GM19023 (cell line): ENCODE data around the gene GPC6.

ENCODE experiments used
- ATAC-seq: cut with Tn5 transposase; IDR thresholded peaks from one replicate; pipeline ENCODE4 v1.9.1; 2021; ENCODE audit warnings: mild to moderate bottlenecking, moderate library complexity; ENCODE audit not compliant: unreplicated experiment

The GPC6 gene

GRCh38 chr13:93558637-93559036 lies 332.0 kb downstream of the GPC6 start:
- ATAC-seq, result no peak

DNA sequence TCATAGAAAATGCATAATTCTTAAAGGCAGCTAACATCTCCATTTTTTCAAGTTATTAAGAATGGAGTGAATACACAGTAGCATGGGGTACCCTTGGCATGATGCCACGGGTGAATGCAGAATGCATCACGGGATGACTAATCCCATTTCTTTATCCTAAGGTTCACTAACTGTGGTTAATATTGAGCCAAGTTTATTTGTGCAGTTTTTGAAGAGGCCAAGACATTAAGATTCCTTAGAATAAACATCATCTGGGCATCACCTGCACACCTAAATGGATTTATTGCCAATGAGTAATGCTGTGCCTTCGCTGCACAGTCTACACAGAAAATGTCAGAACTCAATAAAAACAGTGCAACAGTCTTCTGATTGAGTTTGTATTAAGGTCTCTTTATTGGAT lies 333.1 kb downstream of the GPC6 start:
- ATAC-seq, result no peak

DNA sequence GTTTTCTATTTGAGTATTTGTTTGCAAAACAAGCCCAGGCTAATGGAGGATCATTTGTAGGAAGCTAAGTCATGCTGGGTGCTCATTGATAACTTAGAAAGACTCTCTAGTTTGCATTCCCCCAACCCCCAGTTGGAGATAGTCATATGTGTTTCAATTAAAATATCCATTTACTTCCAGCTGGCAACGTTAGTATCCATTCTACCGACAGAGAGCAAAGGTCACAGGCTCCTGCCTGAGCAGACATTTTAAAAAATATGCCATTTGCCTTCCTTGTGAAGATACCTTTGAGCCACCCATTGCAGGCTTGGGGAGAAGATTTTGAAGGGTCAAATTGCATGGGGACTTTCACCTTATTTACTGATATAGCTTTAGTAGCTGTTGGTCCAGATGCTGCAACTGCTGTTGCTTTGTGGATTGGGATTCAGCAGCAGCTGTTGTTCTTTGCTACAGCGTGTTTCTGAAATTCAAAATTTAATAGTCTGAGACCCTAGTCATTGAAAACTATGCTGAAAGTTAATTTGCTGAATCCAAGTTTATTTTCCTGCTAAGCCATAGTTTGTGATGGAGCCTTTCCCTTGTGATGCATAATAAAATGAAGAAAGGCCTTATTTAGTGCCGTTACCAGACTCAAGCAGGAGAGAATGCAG lies 335.1 kb downstream of the GPC6 start:
- no peak for ATAC-seq

DNA sequence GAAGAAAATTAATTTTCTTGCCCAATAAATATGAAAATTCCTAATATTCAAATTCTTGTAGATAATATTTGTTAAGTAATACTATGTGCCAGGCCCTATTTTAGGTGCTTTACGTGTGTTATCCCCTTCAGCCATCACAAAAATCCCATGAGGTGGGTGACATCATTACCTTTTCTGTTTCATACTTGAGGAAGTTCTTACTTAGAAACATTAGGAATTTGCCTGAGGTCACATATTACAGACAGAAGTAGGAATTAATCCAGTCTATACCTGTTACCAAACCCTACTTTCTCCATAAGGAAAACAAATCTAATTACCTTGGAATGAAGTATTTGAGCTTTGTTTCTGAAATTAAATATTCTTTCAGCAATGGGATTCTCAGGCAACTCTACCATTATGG lies 336.1 kb downstream of the GPC6 start:
- no peak for ATAC-seq

DNA sequence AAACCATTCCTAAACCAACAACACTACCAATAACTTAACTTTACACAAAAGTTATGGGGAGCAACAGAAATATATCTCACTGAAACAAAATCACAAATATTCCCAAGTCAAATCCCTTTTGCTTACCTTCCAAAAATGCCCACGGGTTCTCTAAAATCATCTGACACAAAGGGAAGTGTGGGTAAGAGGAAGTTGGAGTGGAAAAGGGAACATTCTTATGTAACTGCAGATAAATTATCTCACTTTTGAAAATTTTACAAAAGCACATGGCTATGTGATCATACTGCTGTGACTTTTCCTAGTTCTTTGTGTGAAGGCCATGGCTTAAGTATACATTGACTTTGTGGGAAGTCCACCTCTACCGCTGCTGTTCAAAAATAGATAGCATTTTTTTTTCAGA lies 350.5 kb downstream of the GPC6 start:
- ATAC-seq, result no peak

- no peak for ATAC-seq
Observed at GRCh38 chr13:93589788-93590187, 363.2 kb downstream of the GPC6 start.

DNA sequence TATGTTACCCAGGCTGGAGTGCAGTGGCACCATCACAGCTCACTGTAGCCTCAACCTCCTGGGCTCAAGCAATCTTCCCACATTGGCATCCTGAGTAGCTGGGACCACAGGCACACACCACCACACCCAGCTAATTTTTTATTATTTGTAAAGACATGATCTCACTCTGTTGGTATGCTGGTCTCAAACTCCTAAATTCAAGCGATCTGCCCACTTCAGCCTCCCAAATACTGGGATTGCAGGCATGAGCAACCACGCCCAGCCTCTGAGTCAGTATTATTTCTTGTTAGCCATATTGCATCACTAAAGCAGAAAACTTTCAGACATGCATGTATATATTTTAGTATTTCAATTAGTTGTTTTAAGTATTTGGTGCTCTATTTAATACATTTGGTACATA lies 376.4 kb downstream of the GPC6 start:
- ATAC-seq, result no peak

DNA sequence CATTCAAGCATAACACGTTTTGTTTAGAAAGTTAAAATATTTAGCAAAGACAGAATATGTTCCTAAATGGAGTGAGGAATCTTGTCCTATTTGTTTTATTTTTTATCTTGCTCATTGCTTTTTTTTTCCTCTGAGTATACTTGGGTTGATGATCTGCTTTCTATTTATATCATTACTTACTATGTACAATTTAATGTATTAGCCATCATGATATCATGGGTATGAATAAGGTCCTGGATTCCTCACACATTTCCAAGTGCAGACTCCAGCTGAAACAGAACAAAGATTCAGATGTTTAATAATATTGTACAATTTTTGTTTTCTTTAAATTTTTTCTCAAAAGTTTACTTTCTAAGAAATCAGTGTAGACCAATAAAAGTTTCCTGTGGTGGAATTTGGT lies 388.2 kb downstream of the GPC6 start:
- no peak for ATAC-seq

- no peak for ATAC-seq
Observed at GRCh38 chr13:93620181-93620765, 393.7 kb downstream of the GPC6 start.

- ATAC-seq, result no peak
Observed at GRCh38 chr13:93621051-93621450, 394.4 kb downstream of the GPC6 start.

- ATAC-seq, result no peak
Observed at GRCh38 chr13:93621966-93622365, 395.4 kb downstream of the GPC6 start.

DNA sequence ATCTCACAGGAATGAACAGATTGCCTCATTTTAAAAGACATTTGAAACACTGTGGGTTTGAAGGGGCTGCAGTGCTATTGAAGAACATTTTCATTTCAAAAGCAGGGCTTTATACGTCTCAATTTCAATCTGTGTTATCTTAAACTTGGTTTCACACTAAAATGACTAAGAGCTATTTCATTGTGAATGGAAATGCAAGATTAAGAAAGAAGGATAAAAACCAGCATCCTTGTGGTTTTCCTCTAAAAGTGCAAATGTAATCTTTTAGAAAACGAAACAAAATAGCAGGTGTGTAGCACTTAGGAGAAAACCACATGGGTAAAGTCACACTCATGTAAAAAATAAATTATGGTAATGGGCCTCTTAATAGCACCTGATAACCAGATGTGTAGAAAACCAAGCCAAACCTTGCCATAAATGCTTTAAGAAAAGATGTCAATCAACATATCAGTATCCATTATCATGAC lies 397.7 kb downstream of the GPC6 start:
- ATAC-seq, result no peak

- no peak for ATAC-seq
Observed at GRCh38 chr13:93625536-93625935, 398.9 kb downstream of the GPC6 start.

DNA sequence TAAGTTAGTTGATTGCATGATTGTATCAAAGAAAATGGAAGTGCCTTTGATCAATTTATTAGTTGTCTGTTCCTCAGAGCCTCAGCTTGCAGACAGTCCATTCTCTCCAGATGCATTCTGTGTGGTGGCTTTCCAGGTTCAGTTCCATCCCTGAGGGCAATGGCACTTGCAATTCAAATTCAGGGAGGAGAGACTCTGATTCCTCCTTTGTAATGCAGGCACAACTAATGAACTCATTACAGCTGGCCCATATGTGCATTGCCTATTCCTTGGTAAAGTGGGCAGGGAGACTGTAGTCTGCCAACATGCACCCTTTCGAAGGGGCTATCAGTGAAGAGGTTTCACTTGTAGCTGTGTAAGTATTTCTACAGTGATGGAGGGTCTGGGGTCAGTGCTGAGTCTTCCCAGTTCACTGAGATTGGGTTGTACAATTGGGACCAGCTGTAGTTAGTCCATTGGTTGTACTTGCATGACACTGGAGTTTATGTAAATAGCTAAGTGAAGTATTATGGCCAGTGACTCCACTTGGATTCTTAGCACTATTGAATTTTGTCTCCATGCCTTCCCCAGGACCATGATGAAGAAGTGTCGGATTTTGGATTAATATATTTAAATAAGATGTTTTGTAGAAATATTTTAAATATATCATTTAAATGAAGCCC lies 401.7 kb downstream of the GPC6 start:
- no peak for ATAC-seq

GRCh38 chr13:93635616-93636032 lies 409.0 kb downstream of the GPC6 start:
- ATAC-seq, result no peak

- no peak for ATAC-seq
Observed at GRCh38 chr13:93637852-93638251, 411.2 kb downstream of the GPC6 start.

DNA sequence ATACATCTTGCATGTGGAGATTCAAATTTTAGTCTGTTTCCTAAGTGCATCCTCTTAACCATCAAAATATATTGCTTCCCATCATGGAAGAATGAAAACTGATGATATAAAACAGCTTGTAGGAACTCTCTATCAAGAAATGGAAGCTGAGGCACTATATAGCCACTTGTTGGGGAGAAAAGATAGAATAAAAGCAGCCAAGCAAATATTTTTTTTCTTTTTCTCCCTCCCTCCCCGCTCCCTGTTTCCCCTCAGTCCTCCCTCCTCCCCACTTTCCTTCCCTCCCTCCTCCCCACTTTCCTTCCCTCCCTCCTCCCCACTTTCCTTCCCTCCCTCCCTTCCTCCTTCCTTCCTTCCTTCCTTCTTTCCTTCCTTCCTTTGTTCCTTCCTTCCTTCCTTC lies 413.8 kb downstream of the GPC6 start:
- ATAC-seq, result no peak

DNA sequence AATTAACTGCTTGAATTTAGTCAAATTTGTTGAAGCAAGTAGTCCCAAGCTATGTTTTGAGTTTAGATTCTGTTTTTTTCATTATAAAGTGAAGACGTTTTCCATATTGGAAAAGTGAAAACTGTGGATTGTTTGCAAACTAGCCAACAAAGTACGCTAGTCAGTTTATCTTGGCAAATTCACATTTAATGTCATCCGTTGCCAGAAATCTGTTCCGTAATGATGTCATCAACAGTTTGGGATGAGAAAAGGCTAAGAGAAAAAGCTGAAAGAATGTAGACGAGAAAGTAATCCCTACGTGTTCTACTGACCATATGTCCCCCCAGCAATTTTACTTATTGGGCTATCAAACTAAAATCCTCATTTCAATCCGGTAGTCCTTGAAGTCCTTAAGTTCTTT lies 419.6 kb downstream of the GPC6 start:
- no peak for ATAC-seq

DNA sequence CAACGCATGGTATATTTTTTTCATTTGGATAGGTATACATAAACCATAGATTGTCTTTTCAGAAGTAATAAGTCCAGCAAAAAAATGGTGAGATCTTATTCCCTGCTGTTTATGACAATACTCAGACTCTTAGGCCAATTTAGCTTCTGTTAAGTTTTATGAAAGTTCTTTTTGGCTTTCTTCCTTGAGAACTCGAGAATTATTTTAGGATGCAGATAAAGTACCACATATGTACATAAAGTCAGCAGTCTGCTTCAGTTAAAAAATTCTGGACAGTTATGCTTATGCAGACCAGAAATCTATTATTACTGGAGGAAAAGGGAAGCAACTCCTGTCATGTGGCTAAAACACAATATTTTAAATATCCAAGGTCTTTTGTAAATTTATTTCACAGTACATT lies 422.9 kb downstream of the GPC6 start:
- ATAC-seq, result no peak

DNA sequence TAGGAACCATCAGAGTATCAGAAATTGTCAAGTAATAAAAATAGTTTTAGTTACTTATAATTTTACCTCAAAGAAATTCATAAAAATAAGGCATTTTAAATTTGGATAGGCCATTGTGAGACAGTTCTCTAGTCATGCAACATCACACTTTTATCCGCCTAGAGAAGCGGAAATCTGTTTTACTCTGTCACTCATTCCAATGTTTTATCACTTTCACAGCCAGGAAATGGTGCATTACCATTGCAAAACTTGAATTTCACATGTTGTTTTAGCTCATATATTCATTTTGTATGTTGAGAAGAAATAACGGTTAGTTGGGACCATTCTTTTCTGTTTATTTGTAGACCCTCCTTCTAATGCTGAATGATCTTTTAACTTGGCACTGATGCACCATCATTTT lies 427.2 kb downstream of the GPC6 start:
- no peak for ATAC-seq

- no peak for ATAC-seq
Observed at GRCh38 chr13:93655154-93655553, 428.5 kb downstream of the GPC6 start.

- no peak for ATAC-seq
Observed at GRCh38 chr13:93660391-93661063, 433.9 kb downstream of the GPC6 start.
